ENCODE measurements around the gene DBNL. TPM values are rescaled to one million over a fixed set of nuclear protein-coding genes. Genes with fewer than 3 reads are reported as not detected.

Gene DBNL
- total and polyA plus RNA-seq, 3 donors from 2014 or later: 50.0 to 72.7 (median 61.4) TPM

DNA sequence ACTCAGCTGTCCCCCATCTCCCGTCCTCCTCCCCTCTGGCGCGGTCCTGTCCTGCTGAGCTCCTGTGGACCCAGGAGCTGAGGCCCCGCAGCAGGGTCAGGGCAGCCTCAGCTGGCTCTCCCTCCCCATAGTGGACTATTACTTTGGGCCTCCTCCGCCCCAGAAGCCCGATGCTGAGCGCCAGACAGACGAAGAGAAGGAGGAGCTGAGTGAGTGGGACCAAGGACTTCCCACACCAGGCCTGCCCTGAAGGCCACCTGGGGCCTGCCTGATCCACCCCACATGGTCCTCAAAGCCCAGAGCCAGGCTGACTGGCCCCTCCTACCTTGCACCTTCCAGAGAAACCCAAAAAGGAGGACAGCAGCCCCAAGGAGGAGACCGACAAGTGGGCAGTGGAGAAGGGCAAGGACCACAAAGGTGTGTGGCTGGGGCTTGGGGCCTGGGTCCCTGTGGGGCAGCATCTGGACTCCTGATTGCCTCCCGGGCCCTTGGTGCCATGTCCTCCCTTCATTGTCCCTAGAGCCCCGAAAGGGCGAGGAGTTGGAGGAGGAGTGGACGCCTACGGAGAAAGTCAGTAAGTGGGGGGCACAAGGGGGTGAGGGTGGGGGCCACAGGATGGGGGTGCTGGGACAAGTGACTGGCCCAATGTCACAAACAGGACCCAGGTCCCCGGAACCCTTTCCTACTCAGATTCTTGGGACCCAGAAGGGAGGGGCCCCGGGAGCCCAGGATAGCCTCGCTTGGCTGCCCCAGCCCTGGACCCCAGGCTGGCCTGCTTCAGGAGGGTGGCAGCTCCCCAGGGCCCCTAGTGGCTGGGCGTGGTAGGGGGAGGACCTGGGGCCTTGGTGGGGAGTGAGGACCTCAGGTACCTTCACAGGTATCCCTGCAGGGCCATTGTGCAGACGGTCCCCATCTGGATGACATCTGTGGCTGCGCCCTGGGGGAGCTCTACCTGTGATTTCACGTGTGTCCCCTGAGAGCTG is 64.6 kb downstream of the DBNL start:
- Histone ChIP-seq H3K36me3 (ENCODE audit: low read depth, missing control alignments) (no peaks in the 10 kb centered on the region), H3K4me3 (no peak overlapping the region), H3K27me3 (no peaks in the 10 kb centered on the region), H3K9me3 (no peaks in the 10 kb centered on the region), H3K4me1 (peaks cover 6% of the 10 kb centered on the region), H3K27ac (no peak overlapping the region)
- DNase-seq: no peak
- TF ChIP-seq POLR2A (IDR thresholded peaks at IDR 0.05) (no peak), CTCF (IDR thresholded peaks at IDR 0.05) (no peak)
- 69 to 84% methylated on average over 11 to 21 of the region's 21 CpGs for WGBS, 2 donors
- intact Hi-C loops (cut with DNase I; ENCODE audit: low total_unique reads): no loop called here

DNA sequence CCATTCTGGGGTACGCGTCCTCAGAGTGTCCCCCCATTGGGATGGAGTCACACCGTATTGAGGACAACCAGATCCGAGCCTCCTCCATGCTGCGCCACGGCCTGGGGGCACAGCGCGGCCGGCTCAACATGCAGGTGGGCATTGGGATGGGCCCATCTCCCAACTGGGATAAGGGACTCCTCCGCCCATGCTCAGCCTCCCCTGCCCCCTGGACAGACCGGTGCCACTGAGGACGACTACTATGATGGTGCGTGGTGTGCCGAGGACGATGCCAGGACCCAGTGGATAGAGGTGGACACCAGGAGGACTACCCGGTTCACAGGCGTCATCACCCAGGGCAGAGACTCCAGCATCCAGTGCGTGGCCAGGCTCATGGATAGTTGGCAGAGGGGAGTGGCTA is 65.5 kb downstream of the DBNL start:
- intact Hi-C loops (cut with DNase I; ENCODE audit: low total_unique reads): no loop called here
- no peaks in the 10 kb centered on the region for H3K36me3 ChIP-seq (ENCODE audit: low read depth, missing control alignments)

DNA sequence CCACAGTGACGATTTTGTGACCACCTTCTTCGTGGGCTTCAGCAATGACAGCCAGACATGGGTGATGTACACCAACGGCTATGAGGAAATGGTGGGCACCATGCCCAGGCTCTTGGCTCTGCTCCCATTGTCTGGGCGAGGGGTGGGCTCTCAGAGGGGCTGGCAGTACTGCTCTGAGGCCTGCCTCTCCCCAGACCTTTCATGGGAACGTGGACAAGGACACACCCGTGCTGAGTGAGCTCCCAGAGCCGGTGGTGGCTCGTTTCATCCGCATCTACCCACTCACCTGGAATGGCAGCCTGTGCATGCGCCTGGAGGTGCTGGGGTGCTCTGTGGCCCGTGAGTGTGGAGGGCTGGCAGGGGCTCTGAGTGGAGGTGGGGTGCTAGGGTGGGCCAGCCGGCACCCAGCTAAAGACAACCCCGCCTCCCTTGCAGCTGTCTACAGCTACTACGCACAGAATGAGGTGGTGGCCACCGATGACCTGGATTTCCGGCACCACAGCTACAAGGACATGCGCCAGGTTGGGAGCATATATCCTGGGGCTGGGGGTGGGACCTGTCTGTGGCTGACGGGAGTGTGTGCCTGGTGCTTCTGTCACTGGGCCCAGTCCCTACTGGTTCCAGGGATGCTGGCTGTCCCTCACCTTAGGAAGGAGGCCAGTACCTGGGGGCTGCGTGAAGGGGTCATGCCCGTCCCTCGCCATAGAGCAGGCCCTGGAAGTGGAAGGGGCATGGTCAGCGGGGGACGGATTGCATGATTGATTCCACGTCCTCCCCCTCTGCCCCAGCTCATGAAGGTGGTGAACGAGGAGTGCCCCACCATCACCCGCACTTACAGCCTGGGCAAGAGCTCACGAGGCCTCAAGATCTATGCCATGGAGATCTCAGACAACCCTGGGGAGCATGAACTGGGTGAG is 66.5 kb downstream of the DBNL start:
- Histone ChIP-seq H3K4me3 (no peak overlapping the region), H3K9me3 (no peaks in the 10 kb centered on the region), H3K4me1 (peaks cover 6% of the 10 kb centered on the region), H3K27me3 (no peaks in the 10 kb centered on the region), H3K27ac (no peak overlapping the region), H3K36me3 (ENCODE audit: low read depth, missing control alignments) (no peaks in the 10 kb centered on the region)
- DNase-seq: no peak
- 77 to 84% methylated on average over 10 to 27 of the region's 27 CpGs for WGBS, 2 donors
- no peak for TF ChIP-seq CTCF (IDR thresholded peaks at IDR 0.05)
- no peak for TF ChIP-seq POLR2A (IDR thresholded peaks at IDR 0.05)
- intact Hi-C loops (cut with DNase I; ENCODE audit: low total_unique reads): no loop called here

More for the DNA sequence above, 65.5 kb downstream of the DBNL start:
- WGBS, 2 donors: 80 to 92% methylated on average over 1 to 18 of the region's 18 CpGs
- no peak overlapping the region for H3K27ac ChIP-seq
- H3K9me3 ChIP-seq: no peaks in the 10 kb centered on the region
- H3K27me3 ChIP-seq: no peaks in the 10 kb centered on the region
- no peak overlapping the region for H3K4me3 ChIP-seq
- peaks cover 6% of the 10 kb centered on the region for H3K4me1 ChIP-seq
- DNase-seq: no peak
- no peak for TF ChIP-seq POLR2A (IDR thresholded peaks at IDR 0.05)

Small RNA genes within 50 kb of the gene (microRNA-seq; reads per million reads assigned to microRNA genes)
- gene MIR6837 (ENCODE audit: borderline number of aligned reads in 2 of 2, borderline replicate concordance in 1 of 2) (0 to 1.4 reads per million in 2 donors), gene MIR6838 (ENCODE audit: borderline number of aligned reads in 2 of 2, borderline replicate concordance in 1 of 2) (0.69 to 0.70 reads per million in 2 donors)

Other genes starting within 250 kb of the DBNL start
- gene MRPS24, start 175.2 kb upstream of the DBNL start, total RNA-seq: 10 to 100 TPM; 71.1 to 80.8 TPM
- 115 TPM for gene MRPS24, start 175.2 kb upstream of the DBNL start, polyA plus RNA-seq (ENCODE audit: insufficient read depth, low read depth, low replicate concordance)
- 10 to 100 TPM; 24.9 to 33.0 TPM for gene URGCP, start 138.1 kb upstream of the DBNL start, total RNA-seq
- 20.1 TPM for gene URGCP, start 138.1 kb upstream of the DBNL start, polyA plus RNA-seq (ENCODE audit: insufficient read depth, low read depth, low replicate concordance)
- 10 to 100 TPM; 15.8 to 18.3 TPM for gene UBE2D4, start 118.3 kb upstream of the DBNL start, total RNA-seq
- gene UBE2D4, start 118.3 kb upstream of the DBNL start, polyA plus RNA-seq (ENCODE audit: insufficient read depth, low read depth, low replicate concordance): 18.6 TPM
- 1 to 10 TPM; 2.7 to 7.3 TPM for gene SPDYE1, start 46.8 kb upstream of the DBNL start, total RNA-seq
- 8.3 TPM for gene SPDYE1, start 46.8 kb upstream of the DBNL start, polyA plus RNA-seq (ENCODE audit: insufficient read depth, low read depth, low replicate concordance)
- gene PGAM2, start 20.9 kb downstream of the DBNL start, total RNA-seq: 100 to 1,000 TPM in 1 of 2 donors, 10 to 100 TPM in 1; 85.1 to 139 TPM
- gene PGAM2, start 20.9 kb downstream of the DBNL start, polyA plus RNA-seq (ENCODE audit: insufficient read depth, low read depth, low replicate concordance): 298 TPM
- 10 to 100 TPM; 43.4 to 63.7 TPM for gene POLM, start 37.8 kb downstream of the DBNL start, total RNA-seq
- gene POLM, start 37.8 kb downstream of the DBNL start, polyA plus RNA-seq (ENCODE audit: insufficient read depth, low read depth, low replicate concordance): 11.7 TPM
- 100 to 1,000 TPM in 1 of 2 donors, 10 to 100 TPM in 1; 74.5 to 102 TPM for gene AEBP1, start 59.6 kb downstream of the DBNL start, total RNA-seq
- 168 TPM for gene AEBP1, start 59.6 kb downstream of the DBNL start, polyA plus RNA-seq (ENCODE audit: insufficient read depth, low read depth, low replicate concordance)
- 10 to 100 TPM; 59.4 to 61.9 TPM for gene POLD2, start 78.8 kb downstream of the DBNL start, total RNA-seq
- gene POLD2, start 78.8 kb downstream of the DBNL start, polyA plus RNA-seq (ENCODE audit: insufficient read depth, low read depth, low replicate concordance): 117 TPM
- 1 to 10 TPM; 1.5 to 1.7 TPM for gene MYL7, start 96.6 kb downstream of the DBNL start, total RNA-seq
- not detected for gene MYL7, start 96.6 kb downstream of the DBNL start, polyA plus RNA-seq (ENCODE audit: insufficient read depth, low read depth, low replicate concordance)
- gene GCK, start 144.7 kb downstream of the DBNL start, total RNA-seq: 1 to 10 TPM in 1 of 2 donors, under 1 TPM in 1; 0.94 to 1.2 TPM
- gene GCK, start 144.7 kb downstream of the DBNL start, polyA plus RNA-seq (ENCODE audit: insufficient read depth, low read depth, low replicate concordance): 0.90 TPM
- gene YKT6, start 156.3 kb downstream of the DBNL start, total RNA-seq: 10 to 100 TPM; 66.5 to 72.3 TPM
- gene YKT6, start 156.3 kb downstream of the DBNL start, polyA plus RNA-seq (ENCODE audit: insufficient read depth, low read depth, low replicate concordance): 85.9 TPM

Measured in testis (tissue), 3 donors.